NOMO-1 treated with DMSO at 0.1 percent for 48 hours (cell line): ENCODE data around the gene CNOT6.
"Not testable (repeated sequence)": the region's sequence is repeated elsewhere in the genome, so short reads cannot be mapped to it uniquely, and the experiment has no call there.

ENCODE experiments used
- DNase-seq: peaks from one replicate; lab custom pipeline; 2025; ENCODE audit not compliant: unreplicated experiment; lab: John Stamatoyannopoulos, UW

The CNOT6 gene

GRCh38 chr5:180515974-180516373 lies 21.8 kb downstream of the CNOT6 start:
- not testable (repeated sequence) for DNase-seq

DNA sequence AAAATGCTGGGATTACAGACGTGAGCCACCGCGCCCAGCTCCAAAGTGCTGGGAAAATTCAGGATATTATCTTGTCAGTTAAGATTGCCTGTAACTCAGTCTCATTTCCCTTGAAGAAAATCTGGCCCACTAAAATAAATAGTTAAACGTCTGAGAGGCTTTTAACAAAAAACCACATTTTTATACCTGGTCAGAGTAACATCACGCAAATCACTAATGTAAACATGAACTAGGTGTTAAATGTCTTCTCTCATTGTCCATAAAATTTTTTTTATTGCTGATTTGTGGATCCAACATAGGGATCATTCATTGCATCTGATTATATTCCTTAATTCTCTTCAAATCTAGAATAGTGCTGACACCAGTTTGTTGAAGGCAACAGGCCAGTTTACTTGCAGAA lies 22.3 kb downstream of the CNOT6 start:
- DNase-seq, result no peak

- peak; percentile 90 for DNase-seq
Observed at GRCh38 chr5:180519098-180519497, 24.9 kb downstream of the CNOT6 start.

- no peak for DNase-seq
Observed at GRCh38 chr5:180521101-180521500, 26.9 kb downstream of the CNOT6 start.

DNA sequence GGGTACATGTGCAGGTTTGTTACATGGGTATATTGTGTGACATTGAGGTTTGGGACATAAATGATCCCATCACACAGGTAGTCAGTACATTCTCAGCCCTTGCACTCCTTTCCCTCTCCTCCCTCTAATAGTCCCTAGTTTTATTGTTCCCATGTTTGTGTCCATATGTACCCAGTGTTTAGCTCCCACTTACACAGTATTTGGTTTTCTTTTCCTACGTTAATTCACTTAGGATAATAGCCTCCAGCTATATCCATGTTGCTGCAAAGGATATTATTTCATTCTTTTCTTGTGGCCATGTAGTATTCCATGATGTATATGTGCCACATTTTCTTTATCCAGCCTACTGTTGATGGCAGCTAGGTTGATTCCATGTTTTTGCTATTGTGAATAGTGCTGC lies 27.4 kb downstream of the CNOT6 start:
- no peak for DNase-seq

- no peak for DNase-seq
Observed at GRCh38 chr5:180522330-180522729, 28.2 kb downstream of the CNOT6 start.

DNA sequence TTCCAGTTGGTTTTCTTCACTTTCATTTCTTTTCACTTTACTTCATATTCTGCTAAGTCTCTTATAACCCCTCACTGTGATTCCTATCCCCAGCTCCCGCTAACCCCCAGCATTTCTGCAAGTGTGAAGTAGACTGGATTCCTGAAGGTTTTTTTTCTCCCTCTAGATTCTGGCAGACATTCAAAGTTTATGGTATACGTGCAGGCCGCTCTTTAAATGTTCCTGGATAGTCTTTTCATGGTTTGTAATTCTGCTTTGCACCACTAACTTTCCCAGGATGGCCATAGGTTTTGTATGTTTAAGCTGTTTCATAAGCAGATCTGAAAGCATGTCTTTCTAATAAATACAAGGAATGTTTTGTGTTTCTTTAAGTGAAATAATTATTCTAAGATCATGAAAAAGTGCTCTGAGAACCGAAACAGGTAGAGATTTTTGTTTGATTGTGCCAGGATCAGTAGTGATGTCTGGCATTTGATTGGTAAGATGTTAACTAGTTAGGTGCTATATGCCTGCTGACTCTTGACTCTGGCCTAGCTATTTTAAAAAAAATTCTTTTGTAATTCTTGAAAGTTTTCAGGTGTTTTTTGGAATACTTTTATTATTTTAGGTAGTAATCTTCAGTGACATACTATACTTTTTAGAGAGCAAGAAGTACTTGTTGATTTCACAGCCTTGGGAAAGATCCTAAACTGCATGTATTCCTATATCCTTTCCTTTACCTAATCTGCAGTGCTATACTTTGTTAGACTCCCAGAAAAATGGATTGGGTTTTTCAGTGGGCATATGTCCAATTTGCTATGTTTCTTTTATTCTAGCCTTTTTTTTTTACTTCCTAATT lies 29.7 kb downstream of the CNOT6 start:
- DNase-seq, result no peak

GRCh38 chr5:180525399-180525798 lies 31.2 kb downstream of the CNOT6 start:
- DNase-seq, result no peak

DNA sequence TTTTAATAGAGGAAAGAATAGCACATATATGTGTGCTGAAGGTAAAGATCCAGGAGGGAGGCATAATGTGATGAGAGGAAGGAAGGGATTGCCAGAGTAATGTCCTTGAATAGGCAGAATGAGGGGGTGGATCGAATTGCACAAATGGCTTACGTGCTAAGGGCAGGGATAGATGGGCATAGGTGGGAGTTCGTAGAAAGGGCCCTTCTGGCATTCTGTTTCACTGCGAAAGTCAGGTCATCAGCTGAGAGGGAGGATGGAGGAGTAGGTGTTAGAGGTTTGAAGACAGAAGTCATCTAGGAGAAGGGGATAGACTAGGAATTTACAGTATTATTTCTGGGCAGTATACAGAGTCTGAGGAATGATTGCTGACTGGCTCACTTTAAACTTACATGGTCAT lies 32.1 kb downstream of the CNOT6 start:
- DNase-seq, result no peak

GRCh38 chr5:180527659-180528058 lies 33.5 kb downstream of the CNOT6 start:
- DNase-seq, result no peak

GRCh38 chr5:180531036-180531585 lies 36.9 kb downstream of the CNOT6 start:
- not testable (repeated sequence) for DNase-seq

GRCh38 chr5:180532268-180532667 lies 38.1 kb downstream of the CNOT6 start:
- DNase-seq, result no peak

DNA sequence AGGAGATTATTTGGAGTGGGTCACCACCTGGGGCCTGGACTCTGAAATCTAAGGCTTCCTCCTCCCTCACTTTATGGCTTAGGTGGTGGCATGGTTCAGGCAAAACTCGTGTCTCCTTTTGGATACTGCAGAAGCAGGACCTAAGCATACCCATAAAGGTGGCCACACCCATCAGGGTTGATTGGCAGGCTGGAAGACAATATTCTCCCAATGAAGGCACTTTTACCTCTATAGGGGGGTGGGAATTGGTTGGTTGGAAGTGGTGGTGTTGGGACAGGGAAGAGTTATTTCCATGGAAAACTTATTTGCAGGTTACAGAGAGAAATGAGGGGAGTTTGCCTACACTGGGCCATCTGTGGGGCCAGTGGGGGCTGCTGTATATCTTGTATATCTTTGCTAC lies 39.7 kb downstream of the CNOT6 start:
- DNase-seq, result no peak

- DNase-seq, result no peak
Observed at GRCh38 chr5:180535573-180535972, 41.4 kb downstream of the CNOT6 start.

GRCh38 chr5:180540050-180540694 lies 46.0 kb downstream of the CNOT6 start:
- no peak for DNase-seq

- DNase-seq, result no peak
Observed at GRCh38 chr5:180541710-180542109, 47.5 kb downstream of the CNOT6 start.

DNA sequence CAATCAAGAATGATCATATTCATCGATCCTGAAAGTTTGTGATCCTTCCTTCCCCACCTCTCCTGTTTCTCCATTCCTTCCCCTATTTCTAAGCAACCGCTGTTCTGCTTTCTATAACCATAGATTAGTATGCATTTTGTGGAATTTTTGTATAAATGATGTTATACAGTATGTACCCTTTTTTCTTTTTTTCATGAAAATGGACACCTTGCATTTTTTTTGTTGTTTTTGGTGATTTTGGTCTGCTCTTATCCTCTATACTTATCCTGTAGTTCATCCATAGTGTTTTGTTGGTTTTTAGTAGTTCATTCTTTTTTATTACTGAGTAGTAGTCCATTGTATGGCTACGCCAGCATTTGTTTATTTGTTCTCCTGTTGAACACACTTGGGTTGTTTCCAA lies 51.1 kb downstream of the CNOT6 start:
- no peak for DNase-seq

DNA sequence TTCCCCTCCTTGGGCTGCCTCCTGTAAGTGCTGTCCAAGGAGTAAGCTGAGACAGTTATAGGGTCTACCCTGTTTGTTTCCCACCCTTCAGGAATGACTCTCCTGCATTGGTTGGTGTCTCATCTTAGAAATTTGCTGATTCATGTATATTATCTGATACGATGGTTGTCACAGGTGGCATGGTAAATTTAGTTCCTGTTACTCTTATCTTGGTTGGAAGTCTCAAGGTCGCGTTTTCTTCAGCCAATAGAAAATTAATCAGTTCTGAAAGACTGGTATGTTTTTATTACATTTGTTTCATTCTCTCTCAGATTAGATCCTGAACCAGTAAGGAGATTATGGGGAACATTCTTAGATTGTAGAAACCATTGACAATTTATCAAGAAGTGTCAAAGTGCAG lies 54.4 kb downstream of the CNOT6 start:
- no peak for DNase-seq

GRCh38 chr5:180553530-180553929 lies 59.4 kb downstream of the CNOT6 start:
- no peak for DNase-seq

GRCh38 chr5:180555168-180555921 lies 61.2 kb downstream of the CNOT6 start:
- DNase-seq, result no peak

GRCh38 chr5:180557217-180557809 lies 63.1 kb downstream of the CNOT6 start:
- no peak for DNase-seq
